ENCODE results near the gene SLC22A23.

Gene SLC22A23

DNA sequence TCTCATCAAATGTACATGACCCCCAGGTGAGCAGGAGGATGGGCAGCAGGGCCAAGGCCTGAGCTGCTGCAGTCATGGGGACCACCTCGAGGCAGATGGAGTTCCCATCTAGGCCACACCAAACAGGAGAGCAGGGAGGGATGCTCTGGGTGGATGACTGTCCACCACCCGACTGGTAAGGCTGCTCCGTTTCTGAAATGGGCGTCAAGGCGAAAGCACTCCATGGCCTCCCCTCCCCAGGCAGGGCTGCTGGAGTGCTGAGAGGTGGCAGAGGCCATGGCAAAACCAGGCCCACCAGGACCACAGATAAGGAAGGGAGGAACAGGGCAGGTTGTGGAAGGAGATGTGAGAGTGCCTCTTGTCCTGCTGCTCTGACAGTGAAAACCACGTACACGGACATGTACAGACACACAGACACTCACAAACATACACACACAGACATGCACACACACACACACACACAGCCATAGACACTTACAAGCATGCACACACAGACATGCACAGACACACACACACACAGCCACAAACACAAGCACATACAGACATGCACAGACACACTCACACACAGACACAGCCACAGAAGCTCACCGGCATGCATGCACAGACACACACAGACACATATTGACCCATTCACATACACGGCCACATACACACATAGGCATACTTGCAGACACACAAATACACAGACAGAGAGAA is 104.9 kb downstream of the SLC22A23 start:
- no peak for DNase-seq (ENCODE audit: low spot score)

DNA sequence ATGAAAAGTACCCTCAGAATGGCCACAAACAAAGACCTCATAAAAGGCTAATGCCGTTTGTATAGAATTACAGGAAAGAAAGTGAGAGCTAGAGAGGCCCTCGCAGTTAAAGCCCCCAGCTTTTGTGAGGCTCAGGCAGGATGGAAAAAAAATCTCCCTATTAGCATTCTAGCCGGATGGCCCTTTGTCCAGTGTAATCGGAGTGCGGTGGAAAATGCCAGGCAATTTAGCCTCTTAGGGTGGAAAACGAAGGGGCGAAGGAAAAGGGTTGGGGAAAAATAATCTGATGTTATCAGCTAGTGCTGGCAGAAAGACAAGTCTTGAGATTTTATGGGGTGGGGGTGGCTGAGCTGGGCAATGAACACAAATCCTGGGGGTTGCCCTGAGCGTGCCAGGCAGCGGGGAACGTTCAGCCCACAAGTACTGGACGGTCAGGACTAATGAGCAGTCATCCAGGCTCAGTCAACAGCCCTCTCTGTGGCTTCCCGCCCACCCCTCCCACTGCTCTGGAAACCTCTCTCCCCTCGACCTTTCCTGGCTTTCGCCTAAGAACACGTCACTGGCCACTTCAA is 105.7 kb downstream of the SLC22A23 start:
- no peak for DNase-seq (ENCODE audit: low spot score)

DNA sequence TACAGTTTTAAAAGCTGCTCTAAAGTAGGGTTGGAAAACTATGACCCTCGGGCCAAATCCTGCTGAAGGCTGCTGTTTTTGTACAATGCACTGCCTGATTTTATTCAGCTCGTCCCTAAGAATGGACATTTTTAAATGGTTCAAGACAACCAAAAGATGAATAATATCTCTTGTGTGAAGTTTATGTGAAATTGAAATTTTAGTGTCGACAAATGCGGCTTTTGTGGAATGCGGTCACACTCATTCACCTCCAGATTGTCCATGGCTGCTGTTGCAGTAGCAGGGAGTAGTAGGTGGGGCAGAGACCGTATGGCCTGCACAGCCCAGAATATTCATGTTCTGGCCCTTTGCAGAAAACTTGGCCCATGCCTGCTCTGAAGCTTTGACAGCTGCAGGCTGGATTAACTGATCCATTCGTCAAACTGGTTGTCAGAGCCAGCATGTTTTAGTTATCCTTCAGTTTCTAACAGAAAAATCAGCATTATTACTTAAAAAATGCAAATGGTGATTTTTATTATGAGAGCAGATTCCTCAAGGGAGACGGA is 106.5 kb downstream of the SLC22A23 start:
- DNase-seq (ENCODE audit: low spot score): no peak

DNA sequence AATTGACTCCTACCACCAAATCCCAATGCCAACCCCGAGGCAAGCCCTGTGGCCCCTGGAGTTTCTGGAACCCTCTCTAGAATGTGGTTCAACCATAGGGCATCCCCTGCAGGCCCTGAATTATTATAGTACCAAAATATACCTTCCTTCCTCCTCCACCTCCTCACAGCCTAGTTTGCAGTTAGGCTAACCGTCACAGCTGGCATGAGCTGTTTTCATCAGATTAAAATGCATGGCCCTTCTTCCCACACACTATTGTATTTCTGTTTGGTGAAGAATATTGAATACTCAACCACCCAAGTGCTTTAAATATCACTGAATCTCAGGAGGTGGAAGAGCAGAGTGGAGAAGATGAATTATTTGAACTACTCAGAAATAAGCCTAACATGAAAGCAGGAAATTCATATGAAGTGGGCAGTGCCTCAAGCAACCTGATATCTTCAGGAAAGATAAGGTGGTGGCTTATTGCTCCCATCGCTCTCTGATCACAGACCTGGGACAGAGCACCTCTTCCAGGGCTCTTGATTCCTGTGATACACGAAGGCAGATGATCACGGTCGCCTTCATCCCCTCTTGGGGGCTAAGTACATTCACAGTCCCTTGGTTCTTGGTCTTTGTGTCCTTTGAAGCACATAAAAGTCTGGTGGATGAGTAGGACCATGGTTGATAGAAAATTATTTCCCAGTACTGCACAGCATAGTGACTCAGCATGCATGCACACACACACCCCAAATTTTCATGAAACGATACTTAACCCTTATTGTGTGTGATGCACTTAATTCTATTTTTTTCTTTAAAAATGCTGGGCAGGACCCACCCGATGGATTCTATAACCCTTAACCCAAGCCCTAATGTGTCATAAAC is 107.2 kb downstream of the SLC22A23 start:
- no peak for DNase-seq (ENCODE audit: low spot score)

DNA sequence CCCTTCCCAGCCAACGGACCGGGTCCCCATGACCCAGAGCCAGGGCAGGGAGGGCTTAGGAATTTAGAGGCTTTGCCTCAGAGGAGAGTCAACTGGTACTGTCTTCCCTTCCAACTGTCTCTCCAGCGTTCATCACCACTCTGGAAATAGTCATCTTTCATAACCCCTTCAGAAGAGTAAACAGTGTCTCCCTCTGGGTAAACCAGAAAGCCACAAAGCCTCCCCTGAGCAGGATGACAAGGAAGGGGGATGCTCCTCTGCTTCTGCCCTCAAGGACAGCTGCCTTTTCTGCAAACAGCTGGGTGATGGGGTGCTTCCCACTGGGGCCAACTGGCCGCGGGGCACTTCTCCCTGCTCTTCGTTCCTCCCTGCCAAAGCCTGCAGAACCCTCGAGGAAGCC is 108.0 kb downstream of the SLC22A23 start:
- DNase-seq (ENCODE audit: low spot score): no peak

DNA sequence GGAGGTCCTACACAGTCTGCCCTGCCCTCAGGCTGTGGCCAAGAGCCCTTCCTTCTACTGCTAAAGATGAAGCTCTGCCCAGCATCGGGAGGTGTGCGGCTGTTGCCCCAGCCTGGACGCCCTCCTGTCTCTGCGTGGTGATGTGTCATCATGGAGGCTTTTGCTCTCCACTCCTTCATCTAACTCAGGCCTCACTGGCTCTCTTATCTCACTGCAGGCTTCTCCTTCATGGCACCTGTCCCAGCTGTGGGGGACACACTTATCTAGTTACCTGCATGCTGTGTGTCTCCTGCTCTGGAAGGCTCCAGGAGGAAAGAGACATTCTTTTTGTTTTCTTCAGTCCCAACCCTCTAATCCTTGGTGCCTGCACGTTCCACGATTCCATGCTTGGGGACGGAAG is 109.0 kb downstream of the SLC22A23 start:
- DNase-seq (ENCODE audit: low spot score): no peak

DNA sequence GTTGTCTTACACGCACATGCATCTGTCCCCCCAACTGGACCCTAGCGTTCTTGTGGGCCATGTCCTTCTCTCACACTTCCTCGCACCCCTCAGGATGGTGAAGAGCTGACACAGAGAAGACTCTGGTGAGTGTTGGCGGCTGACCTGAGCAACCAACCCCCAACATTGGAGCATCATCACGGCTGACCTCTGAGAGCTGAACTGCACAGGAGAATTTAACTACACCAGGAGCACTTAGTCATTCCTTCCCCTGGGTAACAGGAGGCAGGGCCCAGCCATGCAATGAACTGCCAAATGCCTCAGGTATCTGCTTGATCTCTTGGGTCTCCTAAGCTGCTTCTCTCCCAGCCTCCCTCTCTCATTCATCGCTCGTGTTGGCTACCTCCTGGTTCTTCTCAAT is 109.6 kb downstream of the SLC22A23 start:
- no peak for DNase-seq (ENCODE audit: low spot score)

DNA sequence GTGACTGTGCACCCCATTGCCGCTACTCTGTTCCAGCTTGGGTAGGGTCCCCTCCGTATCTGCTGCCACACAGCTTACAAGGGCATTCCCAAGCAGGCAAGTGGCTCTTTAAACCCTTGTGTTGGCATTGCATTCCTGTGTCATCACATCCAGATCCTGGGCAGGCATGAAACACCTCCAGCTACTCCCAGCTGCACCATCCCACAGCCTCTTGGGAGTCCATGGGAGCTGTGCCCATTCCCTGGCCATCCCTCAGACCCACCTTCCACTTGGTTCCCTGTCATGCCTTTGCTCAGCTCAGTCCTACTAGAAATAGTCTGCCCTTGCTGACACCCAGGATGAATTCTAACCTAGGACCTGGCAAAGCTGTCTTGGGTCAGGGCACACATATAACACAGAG is 110.4 kb downstream of the SLC22A23 start:
- no peak for DNase-seq (ENCODE audit: low spot score)

DNA sequence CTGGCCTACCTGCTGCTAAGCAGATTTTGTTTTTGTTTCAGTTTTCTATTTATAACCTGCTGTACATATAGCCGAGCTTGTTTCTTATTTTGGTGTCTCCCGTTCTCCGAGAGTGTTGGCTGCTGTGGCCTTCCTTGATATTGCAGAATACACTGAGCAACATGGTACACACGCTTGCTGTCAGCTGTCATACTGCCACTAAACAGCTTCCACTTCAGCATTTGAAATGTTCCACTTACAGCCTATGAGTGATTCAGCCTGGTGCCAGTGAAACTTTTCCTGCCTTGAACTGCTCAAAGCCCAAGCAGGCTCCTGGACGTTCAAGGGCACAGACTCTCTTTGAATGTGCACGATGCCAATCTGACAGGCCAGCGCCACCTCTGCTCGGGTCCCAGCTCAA is 111.0 kb downstream of the SLC22A23 start:
- DNase-seq (ENCODE audit: low spot score): no peak

DNA sequence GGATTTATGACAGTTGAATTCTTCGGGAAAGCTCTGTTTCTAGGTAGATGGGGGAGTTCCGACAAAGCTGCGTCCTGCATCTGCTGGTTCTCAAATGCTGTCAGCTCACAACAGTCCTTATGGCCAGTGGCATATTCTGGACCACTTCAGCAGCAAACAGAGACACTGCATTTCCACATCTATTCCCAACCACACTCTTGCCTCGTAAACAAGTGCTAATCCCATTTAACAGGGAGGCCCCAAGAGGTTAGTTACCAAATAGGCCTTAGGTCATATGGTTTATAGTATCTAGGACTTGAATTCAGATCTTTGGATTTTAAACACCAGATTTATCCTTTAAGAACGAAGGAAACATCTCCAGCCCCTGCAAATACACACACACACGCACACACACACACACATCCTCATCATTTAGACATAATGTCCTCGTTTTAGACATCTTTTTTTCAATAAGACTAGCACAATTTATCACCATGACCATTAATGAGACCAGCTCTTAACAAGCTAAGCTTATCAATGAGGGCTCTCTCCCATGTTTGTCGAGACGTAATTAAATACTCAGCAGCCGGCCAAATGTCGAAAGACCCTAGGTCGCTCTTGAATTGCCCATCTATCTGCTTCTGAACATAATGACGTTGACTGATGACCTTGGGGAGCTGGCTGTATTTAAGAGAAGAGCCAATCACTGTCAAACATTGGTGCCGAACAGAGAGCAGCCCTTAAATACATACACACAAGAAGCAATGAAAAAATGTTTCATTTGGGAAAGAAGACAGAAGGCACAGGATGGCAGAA is 113.6 kb downstream of the SLC22A23 start:
- no peak for DNase-seq (ENCODE audit: low spot score)

DNA sequence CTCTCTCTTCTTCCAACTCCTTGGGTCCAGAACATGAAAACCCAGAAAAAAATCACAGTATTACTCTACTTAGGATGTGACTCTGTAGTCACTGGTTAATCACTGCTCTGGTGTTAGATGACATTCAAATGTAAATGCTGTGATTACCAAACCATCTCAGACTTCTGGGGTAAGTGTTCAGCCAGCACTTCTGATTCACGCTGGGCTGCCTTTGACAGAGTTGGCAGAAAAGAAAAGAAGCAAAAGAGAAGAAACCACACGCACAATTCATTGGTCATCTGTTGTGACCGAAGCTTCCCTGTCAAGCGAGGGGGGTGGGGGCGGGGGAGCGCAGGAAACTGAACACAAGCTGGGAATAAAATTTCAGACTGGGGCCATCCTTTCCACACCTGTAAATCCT is 115.4 kb downstream of the SLC22A23 start:
- peak; percentile 85 for DNase-seq (ENCODE audit: low spot score)

DNA sequence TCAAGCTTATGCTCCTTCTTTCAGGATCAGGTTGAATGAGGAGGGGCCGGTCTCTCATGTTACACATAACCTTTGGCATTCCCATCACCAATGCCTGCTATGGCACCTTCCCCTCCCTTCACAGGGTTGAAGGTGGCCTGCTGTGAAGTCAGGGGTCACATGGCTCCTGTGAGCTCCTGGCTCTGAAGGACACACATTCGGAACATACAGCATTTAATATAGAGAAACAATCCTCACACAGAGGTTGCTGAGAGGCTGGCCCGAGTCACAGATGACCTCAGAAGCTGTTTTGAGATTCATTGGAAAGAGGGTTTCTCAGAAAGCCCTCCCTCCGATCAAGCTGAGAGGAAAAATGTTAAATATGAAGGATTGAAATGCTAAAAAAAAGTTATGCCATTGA is 116.0 kb downstream of the SLC22A23 start:
- peak; percentile 54 for DNase-seq (ENCODE audit: low spot score)

DNA sequence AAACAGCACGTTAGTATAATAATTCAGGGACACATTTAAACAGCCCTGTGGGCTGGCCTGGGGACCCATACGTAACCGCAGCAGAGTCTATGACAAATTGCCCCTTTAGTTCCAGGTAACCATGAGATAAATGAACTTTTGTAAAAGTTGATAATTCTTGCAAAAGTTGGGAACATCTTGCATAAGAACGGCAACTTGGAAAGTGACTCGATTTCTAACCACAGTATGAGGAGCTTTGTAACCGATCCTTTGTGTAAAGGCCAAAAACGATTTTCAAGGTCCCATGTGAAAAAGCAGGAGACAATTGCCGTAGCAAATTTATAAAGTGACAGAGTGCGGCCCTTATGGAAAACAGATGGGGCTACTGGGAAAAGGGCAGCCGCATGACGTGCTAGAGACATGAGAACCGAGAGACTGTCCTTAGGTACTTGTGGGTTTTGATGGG is 116.5 kb downstream of the SLC22A23 start:
- DNase-seq (ENCODE audit: low spot score): peak; percentile 41

DNA sequence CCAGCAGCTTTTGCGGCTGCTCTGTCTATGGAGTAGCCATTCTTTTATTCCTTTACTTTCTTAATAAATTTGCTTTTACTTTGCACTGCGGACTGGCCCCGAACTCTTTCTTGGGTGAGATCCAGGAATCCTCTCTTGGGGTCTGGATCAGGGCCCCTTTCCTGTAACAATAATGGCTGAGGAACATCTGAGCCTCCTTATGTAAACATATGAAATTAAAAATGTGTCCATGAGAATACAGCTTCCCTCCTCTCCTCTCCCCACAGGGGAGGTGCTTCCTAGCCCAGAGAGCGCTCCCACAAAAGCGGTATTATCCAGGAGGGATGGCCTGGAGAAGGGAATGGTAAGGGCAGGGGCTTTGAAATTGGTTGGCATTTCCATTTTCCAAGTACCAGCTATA is 117.0 kb downstream of the SLC22A23 start:
- DNase-seq (ENCODE audit: low spot score): no peak

DNA sequence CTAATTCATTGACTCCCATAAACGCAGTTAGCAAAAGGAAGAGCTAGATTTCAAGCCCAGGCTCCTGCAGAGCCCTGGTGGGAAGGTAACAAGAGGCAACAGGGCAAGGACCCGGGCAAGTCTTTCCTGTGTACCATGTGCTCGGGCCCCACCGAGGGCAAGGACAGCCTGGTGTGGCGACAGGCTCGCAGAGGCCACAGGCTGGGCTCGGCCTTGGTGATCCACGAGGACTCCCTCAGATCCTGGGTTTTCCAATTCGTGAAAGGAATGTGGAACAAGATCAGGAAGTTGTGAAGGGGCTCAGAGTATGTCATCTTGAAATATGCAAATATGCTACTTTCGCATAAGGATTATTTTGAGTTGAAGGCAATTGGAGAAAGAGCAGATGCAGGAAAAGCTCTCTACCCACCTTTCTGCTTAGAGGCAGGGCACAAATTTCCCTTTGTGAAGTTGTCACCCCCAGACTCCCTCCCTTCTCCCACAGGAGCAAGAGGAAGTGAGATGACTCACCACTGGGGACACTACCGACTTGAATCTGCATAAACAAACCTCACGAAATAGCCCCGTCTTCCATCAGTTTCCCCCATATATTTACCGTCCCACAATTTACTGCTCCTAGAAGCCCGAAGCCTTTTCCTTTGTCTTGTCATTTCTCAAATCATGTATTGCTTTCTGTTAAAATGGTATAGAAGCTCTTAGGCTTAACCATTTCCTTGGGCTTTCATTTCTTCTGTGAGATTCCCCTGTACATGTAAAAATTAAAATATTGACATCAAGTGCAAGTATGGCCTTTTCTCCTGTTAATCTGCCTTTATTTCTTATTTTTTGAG is 119.1 kb downstream of the SLC22A23 start:
- peak; percentile 19 for DNase-seq (ENCODE audit: low spot score)

DNA sequence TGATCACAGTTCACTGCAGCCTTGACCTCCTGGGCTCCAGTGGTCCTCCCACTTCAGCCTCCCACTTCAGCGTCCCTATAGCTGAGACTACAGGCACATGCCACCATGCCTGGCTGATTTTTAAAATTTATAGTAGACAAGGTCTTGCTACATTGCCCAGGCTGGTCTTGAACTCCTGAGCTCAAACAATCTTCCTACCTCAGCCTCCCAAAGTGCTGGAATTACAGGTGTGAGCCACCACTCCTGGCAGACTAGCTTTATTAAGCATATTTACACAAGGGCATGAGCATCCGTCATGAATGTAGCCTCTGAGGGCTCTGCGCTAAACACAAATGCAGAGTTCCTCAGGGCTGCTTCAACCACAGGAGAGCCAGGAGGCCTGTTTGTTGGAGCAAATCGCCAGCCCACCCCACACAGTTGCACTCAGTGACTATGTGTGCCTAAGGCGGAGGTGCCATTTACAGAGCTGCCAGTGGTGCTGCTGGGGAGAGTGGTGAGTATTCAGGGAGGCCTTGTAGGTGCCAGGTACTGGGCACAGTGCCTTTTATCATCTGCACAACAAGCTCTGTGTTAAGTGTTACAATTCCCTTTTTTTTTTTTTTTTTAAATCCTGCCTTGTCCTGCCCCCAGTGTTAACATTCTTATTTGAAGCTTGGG is 119.9 kb downstream of the SLC22A23 start:
- no peak for DNase-seq (ENCODE audit: low spot score)

DNA sequence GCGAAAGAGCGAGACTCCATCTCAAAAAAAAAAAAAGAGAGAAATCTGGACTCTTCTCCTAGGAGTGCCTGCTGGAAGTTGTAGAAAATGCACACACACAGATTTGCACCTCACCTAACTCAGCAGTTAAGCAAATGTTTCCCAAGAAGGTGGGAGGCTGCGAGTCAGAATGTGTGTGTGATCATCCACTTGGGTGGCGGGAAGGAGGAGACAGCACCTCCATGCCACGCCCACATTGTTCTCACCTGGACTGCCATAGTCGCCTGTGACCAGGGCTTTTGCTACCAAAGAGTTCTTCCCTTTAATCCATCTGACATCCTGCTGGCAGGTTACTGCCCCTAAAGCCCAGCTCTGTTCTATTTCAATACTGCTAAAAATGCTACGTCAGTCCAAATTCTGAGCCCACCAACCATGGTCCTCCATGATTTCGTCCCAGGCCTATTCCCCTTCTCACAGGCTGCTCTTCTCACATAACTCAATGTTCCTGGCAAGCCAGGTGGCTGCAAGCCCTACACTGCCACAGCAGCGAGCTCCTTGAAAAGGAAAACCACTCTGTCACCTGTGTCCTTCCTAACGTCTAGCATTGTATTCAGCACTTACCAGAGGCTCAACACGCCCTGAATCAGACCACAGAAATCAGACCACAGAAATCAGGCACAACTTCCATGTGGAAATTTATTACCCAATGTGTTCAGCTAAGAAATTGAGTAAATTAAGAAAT is 120.6 kb downstream of the SLC22A23 start:
- no peak for DNase-seq (ENCODE audit: low spot score)

DNA sequence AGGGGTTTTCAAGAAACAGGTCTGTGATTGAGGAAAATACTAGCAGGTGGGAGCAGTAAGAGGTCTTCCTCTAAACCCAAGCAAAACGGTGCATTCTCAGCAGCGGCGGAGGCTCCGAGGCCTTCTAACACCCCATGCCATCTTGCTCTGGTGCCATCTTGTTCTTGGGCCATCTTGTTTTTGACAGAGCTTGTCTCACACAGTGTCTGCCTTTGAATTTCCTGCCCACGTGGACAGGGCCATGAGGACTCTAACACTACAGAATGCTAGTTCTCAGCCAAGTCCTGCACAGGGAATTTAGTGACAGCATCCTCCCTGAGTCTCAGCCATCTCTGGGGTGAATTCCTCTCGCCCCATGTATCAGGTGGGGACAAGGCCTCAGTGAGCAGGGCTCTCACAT is 121.7 kb downstream of the SLC22A23 start:
- DNase-seq (ENCODE audit: low spot score): no peak

DNA sequence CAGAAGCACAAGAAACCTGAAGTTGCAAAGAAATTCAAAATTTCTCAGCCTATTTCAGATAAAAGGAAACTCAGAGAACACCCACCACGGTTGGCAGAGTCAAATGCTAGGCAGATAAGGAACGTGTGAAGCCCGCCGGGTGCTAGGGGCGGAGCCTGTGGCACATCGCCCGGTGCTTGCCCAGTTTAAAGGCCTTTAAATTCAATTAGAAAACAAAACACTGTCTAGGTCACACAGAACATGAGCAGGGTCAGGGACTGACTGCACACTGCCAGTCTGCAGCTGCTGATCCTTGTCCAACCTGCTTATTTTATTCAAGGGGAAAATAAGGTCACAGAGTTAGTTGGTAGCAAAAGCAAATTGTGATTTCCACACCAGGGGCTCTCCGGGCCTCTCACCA is 122.3 kb downstream of the SLC22A23 start:
- DNase-seq (ENCODE audit: low spot score): no peak

DNA sequence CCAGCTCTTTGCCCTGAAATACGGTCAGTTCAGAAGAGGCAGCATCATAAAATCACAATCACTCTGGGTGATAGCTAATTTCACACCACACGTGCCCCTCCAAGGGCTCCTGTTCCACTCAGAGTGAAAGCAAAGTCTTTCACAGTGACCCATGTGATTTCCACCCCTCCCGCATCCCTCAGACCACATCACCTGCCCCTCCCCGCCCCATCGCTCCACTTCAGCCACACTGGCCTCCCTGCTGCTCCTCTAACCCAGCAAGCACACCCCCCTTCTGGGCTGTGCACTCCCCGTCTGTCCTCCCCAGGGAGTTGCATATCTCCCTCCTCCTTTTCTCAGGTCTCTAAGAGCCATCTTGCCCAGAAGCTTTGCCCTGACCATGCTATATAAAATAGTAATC is 123.6 kb downstream of the SLC22A23 start:
- no peak for DNase-seq (ENCODE audit: low spot score)

Data from GM03348 (cell line).